H1 (cell line): ENCODE measurements around the gene ABHD6. TPM values are rescaled to one million over a fixed set of nuclear protein-coding genes. Genes with fewer than 3 reads are reported as not detected.

Experiments
- CTCF ChIA-PET: fragments of 300-600 bp; sonication (Branson Sonifier 250); formaldehyde crosslinking; loops from one replicate; lab custom pipeline; 2021; ENCODE audit not compliant: partially characterized antibody; lab: Charles Lee
- POLR2A ChIA-PET: fragments of 300-600 bp; sonication (Branson Sonifier 250); formaldehyde crosslinking; loops from one replicate; lab custom pipeline; 2021; ENCODE audit warnings: inconsistent platforms; ENCODE audit not compliant: partially characterized antibody; lab: Charles Lee
- DNase-seq, 2 experiments: peaks; one replicate each; pipeline versions ENCODE4 v3.0.0 to v3.0.0-alpha.2; 2010 to 2022; ENCODE audit warnings: low spot score in 2 of 2, low read depth in 1 of 2, mixed read lengths in 1 of 2
- FAIRE-seq: peaks from 2 replicates; lab custom pipeline; 2011; peaks lifted over from hg19 to GRCh38; lab: Jason Lieb, UNC
- H2AFZ ChIP-seq: 2 replicates; pipeline ENCODE4 v1.8.1; 2012; ENCODE audit warnings: low read length, inconsistent platforms
- H2AK5ac ChIP-seq: 2 replicates; pipeline ENCODE4 v1.6.1; 2013; ENCODE audit warnings: low read depth, low read length
- H2BK120ac ChIP-seq: replicated peaks from 2 replicates; pipeline ENCODE3; 2013; ENCODE audit warnings: low read depth, low read length, inconsistent platforms
- H2BK12ac ChIP-seq: 2 replicates; pipeline ENCODE4 v1.6.1; 2013; ENCODE audit warnings: low read depth, low read length
- H2BK15ac ChIP-seq: 2 replicates; pipeline ENCODE4 v1.6.1; 2013; ENCODE audit warnings: low read length
- H2BK20ac ChIP-seq: 2 replicates; pipeline ENCODE4 v1.6.1; 2013; ENCODE audit warnings: low read length
- H2BK5ac ChIP-seq: 2 replicates; pipeline ENCODE4 v1.6.1; 2013; ENCODE audit warnings: low read depth, low read length
- H3K14ac ChIP-seq: 2 replicates; pipeline ENCODE4 v1.6.1; 2013; ENCODE audit warnings: inconsistent platforms; ENCODE audit not compliant: insufficient read length
- H3K18ac ChIP-seq: 2 replicates; pipeline ENCODE4 v1.6.1; 2013; ENCODE audit warnings: low read length; ENCODE audit errors: extremely low read depth
- H3K23ac ChIP-seq: 2 replicates; pipeline ENCODE4 v1.6.1; 2013; ENCODE audit warnings: inconsistent platforms; ENCODE audit not compliant: insufficient read length
- H3K23me2 ChIP-seq: 2 replicates; pipeline ENCODE4 v1.6.1; 2013; ENCODE audit warnings: low read depth, low read length
- H3K27ac ChIP-seq: 2 replicates; pipeline ENCODE4 v1.6.1; 2011; ENCODE audit warnings: low read depth, low read length, inconsistent platforms
- H3K27me3 ChIP-seq, 4 experiments: replicated peaks in 1 of 4; 1 replicate in 1 of 4; 2 replicates in 3 of 4; pipeline versions ENCODE4 v1.6.1 to v1.8.1; 2011 to 2013; ENCODE audit warnings: low read length in 3 of 4, mild to moderate bottlenecking in 3 of 4, inconsistent platforms in 2 of 4, mixed read lengths in 2 of 4, moderate library complexity in 1 of 4; ENCODE audit not compliant: control insufficient read depth in 3 of 4, insufficient read depth in 3 of 4; ENCODE audit errors: extremely low read depth in 1 of 4
- H3K36me3 ChIP-seq, 4 experiments: 2 replicates each; pipeline versions ENCODE4 v1.6.1 to v1.8.1; 2011 to 2013; ENCODE audit warnings: mild to moderate bottlenecking in 4 of 4, low read length in 3 of 4, moderate library complexity in 2 of 4, control low read depth in 1 of 4, inconsistent platforms in 1 of 4; ENCODE audit not compliant: insufficient read depth in 4 of 4, control insufficient read depth in 2 of 4
- H3K4ac ChIP-seq: replicated peaks from 2 replicates; pipeline ENCODE3; 2013; ENCODE audit warnings: low read length, low read depth, mixed read lengths, inconsistent platforms; ENCODE audit not compliant: insufficient read length
- H3K4me1 ChIP-seq, 4 experiments: replicated peaks in 1 of 4; 1 replicate in 1 of 4; 2 replicates in 3 of 4; pipeline versions ENCODE4 v1.6.1 to v1.8.1; 2011 to 2013; ENCODE audit warnings: low read length in 3 of 4, inconsistent platforms in 2 of 4, mixed read lengths in 1 of 4; ENCODE audit not compliant: insufficient read depth in 4 of 4, control insufficient read depth in 3 of 4
- H3K4me2 ChIP-seq, 2 experiments: 2 replicates each; pipeline versions ENCODE4 v1.6.1 to v1.8.1; 2011 to 2013; ENCODE audit warnings: low read depth in 2 of 2, low read length in 2 of 2, control low read depth in 1 of 2, inconsistent platforms in 1 of 2, mild to moderate bottlenecking in 1 of 2; ENCODE audit not compliant: insufficient read depth in 1 of 2
- H3K4me3 ChIP-seq, 4 experiments: fragments of 200-600, 300-600 bp in 1 of 4; sonication (generic), shearing (Covaris generic), sonication (Bioruptor Twin) in 1 of 4; 2 replicates each; pipeline versions ENCODE4 v1.5.1 to v1.8.1; 2011 to 2016; ENCODE audit warnings: low read length in 4 of 4, low read depth in 3 of 4, control low read depth in 2 of 4, inconsistent platforms in 2 of 4, mild to moderate bottlenecking in 2 of 4, mixed read lengths in 1 of 4, moderate library complexity in 1 of 4; ENCODE audit not compliant: insufficient read depth in 2 of 4; ENCODE audit errors: extremely low read depth in 1 of 4
- H3K56ac ChIP-seq: replicated peaks from 2 replicates; pipeline ENCODE3; 2013; ENCODE audit warnings: low read depth, mild to moderate bottlenecking, mixed read lengths, low read length, inconsistent platforms; ENCODE audit not compliant: insufficient read length
- H3K79me1 ChIP-seq: 2 replicates; pipeline ENCODE4 v1.6.1; 2013; ENCODE audit warnings: low read depth, low read length, control low read depth
- H3K79me2 ChIP-seq, 2 experiments: 2 replicates each; pipeline versions ENCODE4 v1.6.1 to v1.8.1; 2012 to 2013; ENCODE audit warnings: low read length in 2 of 2, mild to moderate bottlenecking in 2 of 2, inconsistent platforms in 1 of 2; ENCODE audit not compliant: insufficient read depth in 2 of 2, control insufficient read depth in 1 of 2
- H3K9ac ChIP-seq, 4 experiments: replicated peaks in 1 of 4; 1 replicate in 1 of 4; 2 replicates in 3 of 4; pipeline versions ENCODE4 v1.6.1 to v1.8.1; 2011 to 2013; ENCODE audit warnings: low read depth in 3 of 4, low read length in 3 of 4, control low read depth in 2 of 4, mild to moderate bottlenecking in 2 of 4, moderate library complexity in 2 of 4, inconsistent platforms in 1 of 4; ENCODE audit errors: extremely low read depth in 1 of 4
- H3K9me3 ChIP-seq, 2 experiments: 2 replicates each; pipeline versions ENCODE4 v1.6.1 to v1.8.1; 2012 to 2013; ENCODE audit warnings: mild to moderate bottlenecking in 2 of 2, moderate library complexity in 2 of 2, control low read depth in 1 of 2, inconsistent platforms in 1 of 2, low read depth in 1 of 2, low read length in 1 of 2, mixed read lengths in 1 of 2; ENCODE audit not compliant: insufficient read depth in 2 of 2
- H4K20me1 ChIP-seq, 2 experiments: replicated peaks in 1 of 2; 2 replicates each; pipeline versions ENCODE3 to v1.8.1; 2011 to 2013; ENCODE audit warnings: inconsistent platforms in 2 of 2, low read length in 2 of 2, mild to moderate bottlenecking in 1 of 2; ENCODE audit not compliant: insufficient read depth in 2 of 2, control insufficient read depth in 1 of 2
- H4K5ac ChIP-seq: 2 replicates; pipeline ENCODE4 v1.6.1; 2013; ENCODE audit warnings: low read length, low read depth, mixed read lengths, inconsistent platforms; ENCODE audit not compliant: insufficient read length
- H4K8ac ChIP-seq: 2 replicates; pipeline ENCODE4 v1.8.0; 2013; ENCODE audit warnings: mild to moderate bottlenecking, moderate library complexity, low read length, inconsistent platforms; ENCODE audit not compliant: insufficient read depth; ENCODE audit errors: extremely low read depth
- H4K91ac ChIP-seq: replicated peaks from 2 replicates; pipeline ENCODE3; 2013; ENCODE audit warnings: low read length, mixed read lengths, inconsistent platforms; ENCODE audit not compliant: insufficient read length
- FOSL1 ChIP-seq: IDR thresholded peaks from 2 replicates; pipeline ENCODE4 v1.6.1; 2011; ENCODE audit warnings: mild to moderate bottlenecking, low read depth, low read length, moderate library complexity; ENCODE audit not compliant: insufficient read depth
- JUND ChIP-seq: IDR thresholded peaks from 2 replicates; pipeline ENCODE4 v1.6.1; 2011; ENCODE audit warnings: mild to moderate bottlenecking, improper control_type of control experiment, low read length
- KDM4A ChIP-seq: IDR thresholded peaks from one replicate; pipeline ENCODE4 v1.7.1; 2012; ENCODE audit warnings: low read depth, mild to moderate bottlenecking, moderate library complexity, low read length, inconsistent platforms; ENCODE audit not compliant: severe bottlenecking
- POLR2A ChIP-seq, 2 experiments: IDR thresholded peaks; 1 replicate in 1 of 2; 2 replicates in 1 of 2; pipeline ENCODE4 v1.6.1; 2011; ENCODE audit warnings: low read depth in 2 of 2, low read length in 2 of 2, mild to moderate bottlenecking in 2 of 2; ENCODE audit errors: control extremely low read depth in 1 of 2
- RFX5 ChIP-seq: IDR thresholded peaks from 2 replicates; pipeline ENCODE4 v1.6.1; 2011; ENCODE audit warnings: low read depth, low read length, improper control_type of control experiment, borderline replicate concordance
- SAP30 ChIP-seq: fragments of 300-600 bp; sonication (generic); IDR thresholded peaks from 2 replicates; pipeline ENCODE4 v1.7.1; 2012; ENCODE audit warnings: low read length, moderate library complexity, mild to moderate bottlenecking, inconsistent platforms; ENCODE audit not compliant: insufficient read depth, insufficient replicate concordance
- SP2 ChIP-seq: IDR thresholded peaks from 2 replicates; pipeline ENCODE4 v1.6.1; 2012; ENCODE audit warnings: mild to moderate bottlenecking, low read length, inconsistent platforms
- TBP ChIP-seq: IDR thresholded peaks from 2 replicates; pipeline ENCODE4 v1.6.1; 2011; ENCODE audit warnings: low read depth, low read length, improper control_type of control experiment
- YY1 ChIP-seq: IDR thresholded peaks from 2 replicates; pipeline ENCODE4 v1.6.1; 2011; ENCODE audit warnings: low read depth, mild to moderate bottlenecking, low read length
- WGBS, 2 experiments: shearing (Covaris generic) in 1 of 2; methylation state at CpG; one replicate each; pipeline versions ENCODE4 v1.1.6 to v1.1.7; 2013 to 2015; ENCODE audit warnings: low lambda C conversion rate in 2 of 2, mixed read lengths in 2 of 2, inconsistent platforms in 1 of 2, low coverage in 1 of 2, missing lambda C conversion rate in 1 of 2; ENCODE audit not compliant: insufficient replicate concordance in 2 of 2, insufficient coverage in 1 of 2, insufficient read length in 1 of 2; ENCODE audit errors: extremely low coverage in 1 of 2, missing lambda C conversion rate in 1 of 2; 5-methylcytosine and 5-hydroxymethylcytosine counted together
- polyA plus RNA-seq, 7 experiments: library from polyadenylated mRNA; depleted of rRNA in 3 of 7; stranded (reverse) in 5 of 7; unstranded in 2 of 7; fragments of >200 nt in 5 of 7; fragments of 200-250 nt in 2 of 7; gene quantifications; 1 replicate in 5 of 7; 2 replicates in 1 of 7; 4 replicates in 1 of 7; pipeline versions ENCODE4 v1.2.1 to v1.2.3, GENCODE V29; 2011 to 2013; ENCODE audit warnings: missing spikeins in 2 of 7, mixed read lengths in 2 of 7
- total RNA-seq: library from RNA; stranded (reverse); fragmentation: NEBNext Ultra II Directional; extraction: Animal tissue kit (Norgen Biotek cat#: 25700); gene quantifications from 2 replicates; pipeline ENCODE4 v1.2.1, GENCODE V29; 2021
- TF ChIP-seq, protein P1 (sequence below), 3 experiments: IDR thresholded peaks; 1 replicate in 2 of 3; 2 replicates in 1 of 3; pipeline versions ENCODE4 v1.5.1 to v1.6.1; 2011; ENCODE audit warnings: low read length in 3 of 3, mild to moderate bottlenecking in 3 of 3, inconsistent platforms in 2 of 3, low read depth in 1 of 3, moderate library complexity in 1 of 3; ENCODE audit not compliant: insufficient read depth in 1 of 3; ENCODE audit errors: control extremely low read depth in 1 of 3

Gene ABHD6
- total and polyA plus RNA-seq, 2 of the 8 experiments (the other 6 are each of a cell fraction or from before 2014, with no cell fraction given) = 5.9 to 6.6 TPM

DNA sequence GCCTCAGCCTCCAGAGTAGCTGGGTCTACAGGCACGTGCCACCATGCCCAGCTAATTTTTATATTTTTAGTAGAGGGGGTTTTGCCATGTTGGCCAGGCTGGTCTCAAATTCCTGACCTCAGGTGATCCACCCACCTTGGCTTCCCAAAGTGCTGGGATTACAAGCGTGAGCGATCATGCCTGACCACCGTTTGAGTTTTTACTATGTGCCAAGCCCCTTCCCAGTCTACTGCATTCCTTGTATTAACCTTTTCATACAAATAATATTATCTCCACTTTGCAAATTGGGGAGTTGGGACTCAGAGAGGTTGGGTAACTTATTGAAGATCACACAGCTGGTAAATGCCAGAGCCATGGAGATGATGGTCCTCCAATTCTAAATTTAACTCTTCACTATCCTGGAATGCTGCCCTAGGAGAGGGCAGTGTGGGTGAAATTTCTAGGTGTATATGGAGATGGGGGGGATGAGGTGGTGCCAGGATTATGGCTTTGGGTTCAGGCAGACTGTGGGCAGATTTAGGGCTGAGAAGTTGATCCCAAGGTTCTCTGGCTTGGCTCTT is 94.1 kb downstream of the ABHD6 start:
- H3K9ac ChIP-seq = no peak overlapping the region
- H3K56ac ChIP-seq = no peak overlapping the region
- H3K9me3 ChIP-seq = no peaks in the 10 kb centered on the region
- H3K36me3 ChIP-seq = no peaks in the 10 kb centered on the region
- H3K4me1 ChIP-seq = 0 out of 7 replicates have a peak, but pooled peaks cover 0 to 4% (median 0%) of the 10 kb centered on the region in 4 experiments
- H3K79me2 ChIP-seq = no peaks in the 10 kb centered on the region
- no peak overlapping the region for H4K8ac ChIP-seq
- H3K27ac ChIP-seq = no peak overlapping the region
- no peak overlapping the region for H2BK120ac ChIP-seq
- H4K20me1 ChIP-seq = no peaks in the 10 kb centered on the region
- H2BK12ac ChIP-seq = no peak overlapping the region
- no peak overlapping the region for H4K91ac ChIP-seq
- H4K5ac ChIP-seq = no peak overlapping the region
- CTCF ChIA-PET = interaction anchor here (0.6 to 3.9 kb wide), 5 partner anchors 10 to 160 kb away, joined by 3 to 15 read pairs (median 5); partner anchors contain the start of genes HTD2, KCTD6 and RPP14
- H3K18ac ChIP-seq = no peak overlapping the region
- H2BK15ac ChIP-seq = no peak overlapping the region
- peaks cover 0 to 16% (median 8%) of the 10 kb centered on the region in 4 experiments; a peak in 5 of 7 replicates for H3K27me3 ChIP-seq
- H2BK5ac ChIP-seq = no peak overlapping the region
- H2BK20ac ChIP-seq = no peak overlapping the region
- no peaks in the 10 kb centered on the region for H3K79me1 ChIP-seq
- DNase-seq (no peak), FAIRE-seq (no peak)
- peaks cover 7% of the 10 kb centered on the region; the same call in 1 of the 2 replicates for H3K23me2 ChIP-seq
- H2AFZ ChIP-seq = no peak overlapping the region
- POLR2A ChIA-PET = interaction anchor here (2.0 kb wide), 1 partner anchor 10 kb away, joined by 5 read pairs; no protein-coding TSS in a partner anchor
- no peak overlapping the region for H3K14ac ChIP-seq
- H3K23ac ChIP-seq = no peak overlapping the region
- no peak overlapping the region; the same call in 1 of the 2 replicates for H2AK5ac ChIP-seq
- no peak overlapping the region for H3K4me3 ChIP-seq
- H3K4ac ChIP-seq = no peak overlapping the region
- WGBS, 2 experiments = 92% methylated on average over 4 of the region's 4 CpGs; no CpG with 5 or more reads in 1 of the 2 experiments
- H3K4me2 ChIP-seq = peak overlapping the region in 1 of 2 experiments; percentile 64; a peak in 1 of 4 replicates
- TF ChIP-seq JUND = no peak
- no peak for TF ChIP-seq FOSL1
- TF ChIP-seq SAP30 = no peak
- TF ChIP-seq RFX5 = no peak
- TF ChIP-seq TBP = no peak
- TF ChIP-seq, protein P1, sequence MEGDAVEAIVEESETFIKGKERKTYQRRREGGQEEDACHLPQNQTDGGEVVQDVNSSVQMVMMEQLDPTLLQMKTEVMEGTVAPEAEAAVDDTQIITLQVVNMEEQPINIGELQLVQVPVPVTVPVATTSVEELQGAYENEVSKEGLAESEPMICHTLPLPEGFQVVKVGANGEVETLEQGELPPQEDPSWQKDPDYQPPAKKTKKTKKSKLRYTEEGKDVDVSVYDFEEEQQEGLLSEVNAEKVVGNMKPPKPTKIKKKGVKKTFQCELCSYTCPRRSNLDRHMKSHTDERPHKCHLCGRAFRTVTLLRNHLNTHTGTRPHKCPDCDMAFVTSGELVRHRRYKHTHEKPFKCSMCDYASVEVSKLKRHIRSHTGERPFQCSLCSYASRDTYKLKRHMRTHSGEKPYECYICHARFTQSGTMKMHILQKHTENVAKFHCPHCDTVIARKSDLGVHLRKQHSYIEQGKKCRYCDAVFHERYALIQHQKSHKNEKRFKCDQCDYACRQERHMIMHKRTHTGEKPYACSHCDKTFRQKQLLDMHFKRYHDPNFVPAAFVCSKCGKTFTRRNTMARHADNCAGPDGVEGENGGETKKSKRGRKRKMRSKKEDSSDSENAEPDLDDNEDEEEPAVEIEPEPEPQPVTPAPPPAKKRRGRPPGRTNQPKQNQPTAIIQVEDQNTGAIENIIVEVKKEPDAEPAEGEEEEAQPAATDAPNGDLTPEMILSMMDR (IDR thresholded peaks at IDR 0.05; ENCODE audit: control extremely low read depth in 1 of 3, insufficient read depth in 1 of 3, low read depth in 1 of 3, low read length in 3 of 3) = no peak
- no peak for TF ChIP-seq YY1
- no peak for TF ChIP-seq KDM4A
- no peak for TF ChIP-seq POLR2A (IDR thresholded peaks at IDR 0.05; ENCODE audit: control extremely low read depth in 1 of 2, low read depth in 2 of 2, low read length in 2 of 2)
- no peak for TF ChIP-seq SP2
